HG03060 (cell line): Measurements from ENCODE around the gene NELL2.
"Not testable (repeated sequence)": the region's sequence is repeated elsewhere in the genome, so short reads cannot be mapped to it uniquely, and the experiment has no call there.

Experiments
- ATAC-seq: cut with Tn5 transposase; IDR thresholded peaks from one replicate; pipeline ENCODE4 v1.9.1; 2021; ENCODE audit warnings: low read depth, moderate number of reproducible peaks; ENCODE audit not compliant: unreplicated experiment

NELL2 gene

GRCh38 chr12:44875954-44876543 is at the start of gene NELL2:
Gene NELL2, minus strand, starts transcription at chr12:44876315. Its CDS starts 446 bp downstream, at chr12:44875869.
- ATAC-seq, result no peak

GRCh38 chr12:44921736-44922135 is 45.6 kb upstream of the NELL2 start:
- ATAC-seq, result no peak

GRCh38 chr12:44917141-44917540 is 41.0 kb upstream of the NELL2 start:
- no peak for ATAC-seq

GRCh38 chr12:44915958-44916357 is 39.8 kb upstream of the NELL2 start:
- ATAC-seq, result no peak

GRCh38 chr12:44904321-44904720 is 28.2 kb upstream of the NELL2 start:
- no peak for ATAC-seq

GRCh38 chr12:44898108-44898507 is 22.0 kb upstream of the NELL2 start:
- ATAC-seq, result not testable (repeated sequence)

GRCh38 chr12:44889926-44890325 is 13.8 kb upstream of the NELL2 start:
- ATAC-seq, result no peak

- no peak for ATAC-seq
Observed at GRCh38 chr12:44889162-44889561, 13.0 kb upstream of the NELL2 start.

GRCh38 chr12:44885902-44886301 is 9.8 kb upstream of the NELL2 start:
- no peak for ATAC-seq

- no peak for ATAC-seq
Observed at GRCh38 chr12:44881197-44881596, 5.1 kb upstream of the NELL2 start.

- no peak for ATAC-seq
Observed at GRCh38 chr12:44876544-44877410, 662 bp upstream of the NELL2 start.

GRCh38 chr12:44875417-44875953 is 630 bp downstream of the NELL2 start:
- ATAC-seq, result no peak

GRCh38 chr12:44874981-44875416 is 1.1 kb downstream of the NELL2 start:
- ATAC-seq, result no peak

GRCh38 chr12:44873898-44874297 is 2.2 kb downstream of the NELL2 start:
- no peak for ATAC-seq

GRCh38 chr12:44869503-44869902 is 6.6 kb downstream of the NELL2 start:
- no peak for ATAC-seq

- ATAC-seq, result no peak
Observed at GRCh38 chr12:44863867-44864266, 12.2 kb downstream of the NELL2 start.

GRCh38 chr12:44859998-44860689 is 16.0 kb downstream of the NELL2 start:
- ATAC-seq, result no peak

- no peak for ATAC-seq
Observed at GRCh38 chr12:44858226-44858855, 17.8 kb downstream of the NELL2 start.

GRCh38 chr12:44852483-44852882 is 23.6 kb downstream of the NELL2 start:
- no peak for ATAC-seq

- ATAC-seq, result no peak
Observed at GRCh38 chr12:44851586-44851985, 24.5 kb downstream of the NELL2 start.

- peak; percentile 67 for ATAC-seq
Observed at GRCh38 chr12:44848703-44849085, 27.4 kb downstream of the NELL2 start.
